RKO (cell line): ENCODE data around the gene GUCD1.
"Not testable (repeated sequence)": the region's sequence is repeated elsewhere in the genome, so short reads cannot be mapped to it uniquely, and the experiment has no call there.

Experiments used
- DNase-seq: peaks from one replicate; pipeline ENCODE4 v3.0.0-alpha.2; 2016; ENCODE audit warnings: low spot score

Gene GUCD1

GRCh38 chr22:24554313-24555164, at the start of gene GUCD1:
TSS of gene GUCD1 (minus strand) at chr22:24555138. CDS start at chr22:24554991, 147 bp downstream.
- peak; percentile 45 for DNase-seq

GRCh38 chr22:24603770-24604629, 49.1 kb upstream of the GUCD1 start:
- DNase-seq: not testable (repeated sequence)

GRCh38 chr22:24602847-24603769, 48.2 kb upstream of the GUCD1 start, which contains the start of gene GGT1:
TSS of gene GGT1 (plus strand) at chr22:24603193. CDS start at chr22:24611082, 7,889 bp downstream.
- DNase-seq: not testable (repeated sequence)

- not testable (repeated sequence) for DNase-seq
These were observed 47.3 kb upstream of the GUCD1 start for GRCh38 chr22:24602105-24602749.

- DNase-seq: no peak
These were observed 46.5 kb upstream of the GUCD1 start for GRCh38 chr22:24601217-24602104.

GRCh38 chr22:24599958-24600715, 45.2 kb upstream of the GUCD1 start:
- not testable (repeated sequence) for DNase-seq

- no peak for DNase-seq
These were observed 44.6 kb upstream of the GUCD1 start for GRCh38 chr22:24599514-24599913.

GRCh38 chr22:24597076-24597475, 42.1 kb upstream of the GUCD1 start:
- not testable (repeated sequence) for DNase-seq

- DNase-seq: no peak
These were observed 40.9 kb upstream of the GUCD1 start for GRCh38 chr22:24595863-24596262.

GRCh38 chr22:24595228-24595627, 40.3 kb upstream of the GUCD1 start:
- DNase-seq: no peak

- DNase-seq: no peak
These were observed 39.7 kb upstream of the GUCD1 start for GRCh38 chr22:24594569-24595120.

- DNase-seq: no peak
These were observed 39.1 kb upstream of the GUCD1 start for GRCh38 chr22:24593836-24594568.

- DNase-seq: not testable (repeated sequence)
These were observed 38.6 kb upstream of the GUCD1 start for GRCh38 chr22:24593559-24593835.

GRCh38 chr22:24592851-24593558, 38.1 kb upstream of the GUCD1 start, which contains the start of gene LRRC75B:
TSS of gene LRRC75B (minus strand) at chr22:24593073. CDS start at chr22:24593039, 34 bp downstream.
- DNase-seq: peak; percentile 85

GRCh38 chr22:24592058-24592850, 37.3 kb upstream of the GUCD1 start:
- DNase-seq: peak; percentile 47

GRCh38 chr22:24591286-24591830, 36.4 kb upstream of the GUCD1 start:
- DNase-seq: no peak
